DND-41 (cell line): ENCODE data around the gene IL10RA.
"Not testable (repeated sequence)": the region's sequence is repeated elsewhere in the genome, so short reads cannot be mapped to it uniquely, and the experiment has no call there.

ENCODE experiments used
- ATAC-seq: fragments of 200-7000 bp; cut with Tn5 transposase; 3 replicates; pipeline ENCODE4 v1.9.1; 2021; ENCODE audit warnings: low read depth; ENCODE audit not compliant: insufficient read depth
- DNase-seq: peaks from one replicate; pipeline ENCODE4 v3.0.0-alpha.2; 2020
- H2AFZ ChIP-seq: 2 replicates; pipeline ENCODE4 v1.6.0; 2012; ENCODE audit warnings: low read depth, low read length
- H3K27ac ChIP-seq: 2 replicates; pipeline ENCODE4 v1.5.1; 2012; ENCODE audit warnings: low read length, inconsistent platforms
- H3K27me3 ChIP-seq: fragments of 200-600 bp; sonication (generic); 2 replicates; pipeline ENCODE4 v1.6.0; 2012; ENCODE audit warnings: low read length, mild to moderate bottlenecking, inconsistent platforms; ENCODE audit not compliant: insufficient read depth, poor library complexity
- H3K36me3 ChIP-seq: 2 replicates; pipeline ENCODE4 v1.5.1; 2012; ENCODE audit warnings: low read length, inconsistent platforms; ENCODE audit not compliant: insufficient read depth
- H3K4me1 ChIP-seq: 2 replicates; pipeline ENCODE4 v1.5.1; 2012; ENCODE audit warnings: mild to moderate bottlenecking, low read length; ENCODE audit not compliant: insufficient read depth
- H3K4me2 ChIP-seq: 2 replicates; pipeline ENCODE4 v1.6.0; 2012; ENCODE audit warnings: mild to moderate bottlenecking, moderate library complexity, low read length, inconsistent platforms; ENCODE audit not compliant: insufficient read depth
- H3K4me3 ChIP-seq, 2 experiments: fragments of 200-600 bp in 1 of 2; shearing (Covaris generic) in 1 of 2; 2 replicates each; pipeline ENCODE4 v1.5.1; 2012 to 2016; ENCODE audit warnings: inconsistent platforms in 2 of 2, low read length in 2 of 2, mild to moderate bottlenecking in 2 of 2, low read depth in 1 of 2, moderate library complexity in 1 of 2
- H3K79me2 ChIP-seq: 2 replicates; pipeline ENCODE4 v1.6.0; 2012; ENCODE audit warnings: low read length, inconsistent platforms; ENCODE audit not compliant: insufficient read depth
- H3K9ac ChIP-seq: 2 replicates; pipeline ENCODE4 v1.6.0; 2012; ENCODE audit warnings: low read depth, mild to moderate bottlenecking, inconsistent platforms, low read length, moderate library complexity
- H3K9me3 ChIP-seq: 2 replicates; pipeline ENCODE4 v1.5.1; 2012; ENCODE audit warnings: low read length, moderate library complexity, mild to moderate bottlenecking, inconsistent platforms; ENCODE audit not compliant: insufficient read depth, severe bottlenecking
- H4K20me1 ChIP-seq: 2 replicates; pipeline ENCODE4 v1.6.0; 2012; ENCODE audit warnings: low read length; ENCODE audit not compliant: insufficient read depth
- EZH2 ChIP-seq: IDR thresholded peaks from 3 replicates; pipeline ENCODE4 v1.6.1; 2012; ENCODE audit warnings: borderline replicate concordance, low read depth, mild to moderate bottlenecking, moderate library complexity, low read length, inconsistent platforms; ENCODE audit not compliant: severe bottlenecking
- TF ChIP-seq, protein P1 (sequence below): IDR thresholded peaks from 2 replicates; pipeline ENCODE4 v1.5.1; 2012; ENCODE audit warnings: borderline replicate concordance, low read length, moderate library complexity, mild to moderate bottlenecking; ENCODE audit not compliant: poor library complexity, severe bottlenecking; ENCODE audit errors: extremely low read depth

Gene IL10RA

DNA sequence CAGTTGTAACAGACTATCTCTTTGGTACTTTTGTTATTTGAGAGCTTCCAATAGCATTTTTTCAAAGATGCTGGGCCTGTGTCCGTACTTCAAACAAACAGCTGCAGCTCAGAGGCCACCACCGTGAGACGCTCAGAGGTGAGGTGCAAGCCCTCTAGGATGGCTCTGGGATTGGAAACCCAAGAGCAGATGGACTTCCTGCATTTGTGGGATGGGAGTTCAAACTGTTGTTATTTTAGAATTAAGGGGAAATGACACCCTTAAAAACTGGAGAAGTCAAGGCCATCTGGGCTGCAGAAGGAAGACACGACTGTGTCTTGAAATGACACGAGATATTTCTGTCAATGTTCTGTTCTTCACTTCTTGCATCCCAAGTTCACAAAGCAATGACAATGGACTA is 9.2 kb upstream of the IL10RA start:
- no peak overlapping the region for H3K4me3 ChIP-seq
- H3K36me3 ChIP-seq: no peaks in the 10 kb centered on the region
- H3K4me1 ChIP-seq: peaks cover 8% of the 10 kb centered on the region

DNA sequence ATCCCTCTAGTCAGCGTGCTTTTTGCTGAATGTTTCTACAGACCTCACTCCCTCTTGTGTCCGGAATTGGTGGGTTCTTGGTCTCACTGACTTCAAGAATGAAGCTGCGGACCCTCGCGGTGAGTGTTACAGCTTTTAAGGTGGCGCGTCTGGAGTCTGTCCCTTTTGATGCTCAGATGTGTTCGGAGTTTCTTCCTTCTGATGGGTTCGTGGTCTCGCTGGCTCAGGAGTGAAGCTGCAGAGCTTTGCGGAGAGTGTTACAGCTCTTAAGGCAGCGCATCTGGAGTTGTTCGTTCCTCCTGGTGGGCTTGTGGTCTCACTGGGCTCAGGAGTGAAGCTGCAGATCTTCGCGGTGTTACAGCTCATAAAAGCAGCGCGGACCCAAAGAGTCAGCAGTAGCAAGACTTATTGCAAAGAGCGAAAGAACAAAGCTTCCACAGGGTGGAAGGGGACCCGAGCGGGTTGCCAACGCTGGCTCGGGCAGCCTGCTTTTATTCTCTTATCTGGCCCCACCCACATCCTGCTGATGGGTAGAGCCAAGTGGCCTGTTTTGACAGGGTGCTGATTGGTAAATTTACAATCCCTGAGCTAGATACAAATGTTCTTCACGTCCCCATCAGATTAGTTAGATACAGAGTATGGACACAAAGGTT is 8.5 kb upstream of the IL10RA start:
- not testable (repeated sequence) for H3K9ac ChIP-seq, H3K27me3 ChIP-seq, ATAC-seq, H3K4me2 ChIP-seq, H3K4me3 ChIP-seq, H4K20me1 ChIP-seq, H3K4me1 ChIP-seq, H3K36me3 ChIP-seq, H2AFZ ChIP-seq, H3K79me2 ChIP-seq, H3K27ac ChIP-seq, H3K9me3 ChIP-seq
- peak; percentile 65 for DNase-seq

More for the DNA sequence above, 9.2 kb upstream of the IL10RA start:
- no peak overlapping the region for H3K4me2 ChIP-seq
- peak; percentile 44; the same call in 1 of the 3 replicates for ATAC-seq
- TF ChIP-seq, protein P1, sequence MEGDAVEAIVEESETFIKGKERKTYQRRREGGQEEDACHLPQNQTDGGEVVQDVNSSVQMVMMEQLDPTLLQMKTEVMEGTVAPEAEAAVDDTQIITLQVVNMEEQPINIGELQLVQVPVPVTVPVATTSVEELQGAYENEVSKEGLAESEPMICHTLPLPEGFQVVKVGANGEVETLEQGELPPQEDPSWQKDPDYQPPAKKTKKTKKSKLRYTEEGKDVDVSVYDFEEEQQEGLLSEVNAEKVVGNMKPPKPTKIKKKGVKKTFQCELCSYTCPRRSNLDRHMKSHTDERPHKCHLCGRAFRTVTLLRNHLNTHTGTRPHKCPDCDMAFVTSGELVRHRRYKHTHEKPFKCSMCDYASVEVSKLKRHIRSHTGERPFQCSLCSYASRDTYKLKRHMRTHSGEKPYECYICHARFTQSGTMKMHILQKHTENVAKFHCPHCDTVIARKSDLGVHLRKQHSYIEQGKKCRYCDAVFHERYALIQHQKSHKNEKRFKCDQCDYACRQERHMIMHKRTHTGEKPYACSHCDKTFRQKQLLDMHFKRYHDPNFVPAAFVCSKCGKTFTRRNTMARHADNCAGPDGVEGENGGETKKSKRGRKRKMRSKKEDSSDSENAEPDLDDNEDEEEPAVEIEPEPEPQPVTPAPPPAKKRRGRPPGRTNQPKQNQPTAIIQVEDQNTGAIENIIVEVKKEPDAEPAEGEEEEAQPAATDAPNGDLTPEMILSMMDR: no peak
- no peak for TF ChIP-seq EZH2
- H3K9ac ChIP-seq: no peak overlapping the region
- no peaks in the 10 kb centered on the region for H4K20me1 ChIP-seq
- peak; percentile 12 for DNase-seq
- no peaks in the 10 kb centered on the region for H3K27me3 ChIP-seq
- no peak overlapping the region for H3K27ac ChIP-seq
- H2AFZ ChIP-seq: no peak overlapping the region
- H3K79me2 ChIP-seq: no peaks in the 10 kb centered on the region
- no peaks in the 10 kb centered on the region for H3K9me3 ChIP-seq

DNA sequence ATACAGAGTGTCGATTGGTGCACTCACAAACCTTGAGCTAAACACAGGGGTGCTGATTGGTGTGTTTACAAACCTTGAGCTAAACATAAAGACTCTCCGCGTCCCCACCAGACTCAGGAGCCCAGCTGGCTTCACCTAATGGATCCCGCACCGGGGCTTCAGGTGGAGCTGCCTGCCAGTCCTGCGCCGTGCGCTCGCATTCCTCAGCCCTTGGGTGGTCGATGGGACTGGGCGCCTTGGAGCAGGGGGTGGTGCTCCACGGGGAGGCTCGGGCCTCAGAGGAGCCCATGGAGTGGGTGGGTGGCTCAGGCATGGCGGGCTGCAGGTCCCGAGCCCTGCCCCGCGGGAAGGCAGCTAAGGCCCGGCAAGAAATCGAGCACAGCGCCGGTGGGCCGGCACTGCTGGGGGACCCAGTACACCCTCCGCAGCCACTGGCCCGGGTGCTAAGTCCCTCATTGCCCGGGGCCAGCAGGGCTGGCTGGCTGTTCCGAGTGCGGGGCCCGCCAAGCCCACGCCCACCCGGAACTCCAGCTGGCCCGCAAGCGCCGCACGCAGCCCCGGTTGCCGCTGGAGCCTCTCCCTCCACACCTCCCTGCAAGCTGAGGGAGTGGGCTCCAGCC is 7.8 kb upstream of the IL10RA start:
- H3K9me3 ChIP-seq, DNase-seq, H3K9ac ChIP-seq, H3K27me3 ChIP-seq, H4K20me1 ChIP-seq, H3K27ac ChIP-seq, ATAC-seq, H3K36me3 ChIP-seq, H3K4me2 ChIP-seq, H3K4me3 ChIP-seq, H2AFZ ChIP-seq, H3K79me2 ChIP-seq, H3K4me1 ChIP-seq: not testable (repeated sequence)

DNA sequence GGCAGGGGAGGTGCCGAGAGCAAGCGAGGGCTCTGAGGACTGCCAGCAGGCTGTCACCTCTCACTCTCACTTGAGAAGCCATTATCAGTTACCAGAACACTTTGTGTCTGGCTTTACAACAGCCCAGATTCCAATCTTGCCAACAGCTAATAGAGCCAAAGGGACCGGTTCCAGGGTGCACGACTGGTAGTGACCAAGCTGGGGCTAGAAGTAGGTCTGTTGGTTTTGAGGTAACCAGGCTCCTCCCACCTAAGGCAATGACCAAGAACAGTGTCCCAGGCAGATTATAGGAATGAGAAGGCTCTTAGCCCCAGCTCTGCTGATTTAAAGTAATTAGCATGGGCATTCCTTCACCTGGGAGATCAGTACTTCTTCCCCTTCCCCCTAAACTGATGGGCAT is 7.2 kb upstream of the IL10RA start:
- H3K79me2 ChIP-seq: no peaks in the 10 kb centered on the region
- H3K9ac ChIP-seq: no peak overlapping the region
- no peak overlapping the region for H2AFZ ChIP-seq
- no peak for DNase-seq
- no peaks in the 10 kb centered on the region for H3K9me3 ChIP-seq
- H4K20me1 ChIP-seq: no peaks in the 10 kb centered on the region
- H3K36me3 ChIP-seq: no peaks in the 10 kb centered on the region
- TF ChIP-seq, protein P1: no peak
- no peak for TF ChIP-seq EZH2
- H3K27ac ChIP-seq: no peak overlapping the region
- ATAC-seq: no peak
- no peak overlapping the region for H3K4me2 ChIP-seq
- no peaks in the 10 kb centered on the region for H3K27me3 ChIP-seq
- H3K4me1 ChIP-seq: peaks cover 8% of the 10 kb centered on the region
- no peak overlapping the region for H3K4me3 ChIP-seq
